SK-N-SH treated with all-trans-retinoic acid at 6 μM for 48 hours (cell line): ENCODE data around the gene IL17RC.

Experiments
- ATAC-seq: fragments of 200-7000 bp; cut with Tn5 transposase; 3 replicates; pipeline ENCODE4 v1.9.1; 2020; ENCODE audit warnings: mild to moderate bottlenecking, moderate library complexity
- ARNTL ChIP-seq: fragments of 450-650 bp; formaldehyde crosslinking; IDR thresholded peaks from 2 replicates; pipeline ENCODE4 v1.5.0; 2020; ENCODE audit warnings: low read depth, mild to moderate bottlenecking, moderate library complexity, borderline replicate concordance
- BACH2 ChIP-seq: fragments of 250-450 bp; sonication (Bioruptor Pico); IDR thresholded peaks from 2 replicates; pipeline ENCODE4 v1.9.0; 2021; ENCODE audit warnings: mild to moderate bottlenecking, borderline replicate concordance
- CSDC2 ChIP-seq: fragments of 250-450 bp; sonication (Bioruptor Pico); IDR thresholded peaks from 2 replicates; pipeline ENCODE4 v1.5.0; 2020; ENCODE audit warnings: mild to moderate bottlenecking, moderate library complexity
- ESRRG ChIP-seq: fragments of 250-450 bp; sonication (Bioruptor Pico); IDR thresholded peaks from 2 replicates; pipeline ENCODE4 v1.6.1; 2021; ENCODE audit warnings: mild to moderate bottlenecking
- GLIS3 ChIP-seq: fragments of 250-450 bp; sonication (Bioruptor Pico); IDR thresholded peaks from 2 replicates; pipeline ENCODE4 v1.5.0; 2020; ENCODE audit warnings: mild to moderate bottlenecking, moderate library complexity
- ISL1 ChIP-seq: fragments of 250-450 bp; sonication (Bioruptor Pico); IDR thresholded peaks from 2 replicates; pipeline ENCODE4 v2.1.2; 2022; ENCODE audit warnings: mild to moderate bottlenecking, moderate library complexity
- OSR1 ChIP-seq: fragments of 250-450 bp; sonication (Bioruptor Pico); IDR thresholded peaks from 2 replicates; pipeline ENCODE4 v1.8.0; 2022; ENCODE audit warnings: moderate library complexity, mild to moderate bottlenecking, inconsistent platforms
- PPARA ChIP-seq: fragments of 250-450 bp; sonication (Bioruptor Pico); IDR thresholded peaks from 2 replicates; pipeline ENCODE4 v1.5.0; 2020; ENCODE audit warnings: mild to moderate bottlenecking, borderline replicate concordance
- RARB ChIP-seq: fragments of 250-450 bp; sonication (Bioruptor Pico); IDR thresholded peaks from 2 replicates; pipeline ENCODE4 v1.8.0; 2021; ENCODE audit warnings: mild to moderate bottlenecking, moderate library complexity
- SNAI2 ChIP-seq: fragments of 250-450 bp; sonication (Bioruptor Pico); IDR thresholded peaks from 2 replicates; pipeline ENCODE4 v1.5.0; 2020; ENCODE audit warnings: mild to moderate bottlenecking, moderate library complexity
- TCF4 ChIP-seq: fragments of 250-450 bp; sonication (Bioruptor Pico); IDR thresholded peaks from 2 replicates; pipeline ENCODE4 v1.8.0; 2021; ENCODE audit warnings: mild to moderate bottlenecking, moderate library complexity, borderline replicate concordance
- TOX ChIP-seq: fragments of 250-450 bp; sonication (Bioruptor Pico); IDR thresholded peaks from 2 replicates; pipeline ENCODE4 v1.8.0; 2021; ENCODE audit warnings: mild to moderate bottlenecking, moderate library complexity, borderline replicate concordance
- ZC3H10 ChIP-seq: fragments of 250-450 bp; sonication (Bioruptor Pico); IDR thresholded peaks from 2 replicates; pipeline ENCODE4 v1.5.1; 2021; ENCODE audit warnings: mild to moderate bottlenecking, moderate library complexity
- ZFP3 ChIP-seq: fragments of 250-450 bp; sonication (Bioruptor Pico); IDR thresholded peaks from 2 replicates; pipeline ENCODE4 v1.5.0; 2020; ENCODE audit warnings: mild to moderate bottlenecking, moderate library complexity
- ZFP30 ChIP-seq: fragments of 450-650 bp; formaldehyde crosslinking; IDR thresholded peaks from 2 replicates; pipeline ENCODE4 v1.5.0; 2022; ENCODE audit warnings: mild to moderate bottlenecking, moderate library complexity
- ZNF565 ChIP-seq: fragments of 450-650 bp; formaldehyde crosslinking; conservative IDR thresholded peaks from 2 replicates; pipeline ENCODE4 v1.5.0; 2020; ENCODE audit warnings: low read depth, mild to moderate bottlenecking, moderate library complexity
- ZNF70 ChIP-seq: fragments of 450-650 bp; formaldehyde crosslinking; IDR thresholded peaks from 2 replicates; pipeline ENCODE4 v1.5.0; 2020; ENCODE audit warnings: mild to moderate bottlenecking, moderate library complexity
- TF ChIP-seq, protein P1 (sequence below): fragments of 250-450 bp; sonication (Bioruptor Pico); IDR thresholded peaks from 2 replicates; pipeline ENCODE4 v1.5.1; 2020; ENCODE audit warnings: low read depth, mild to moderate bottlenecking, moderate library complexity
- TF ChIP-seq, protein P2 (sequence below): fragments of 250-450 bp; sonication (Bioruptor Pico); IDR thresholded peaks from 2 replicates; pipeline ENCODE4 v1.8.0; 2020; ENCODE audit warnings: mild to moderate bottlenecking, moderate library complexity, borderline replicate concordance
- TF ChIP-seq, protein P3 (sequence below): fragments of 250-450 bp; sonication (Bioruptor Pico); IDR thresholded peaks from 2 replicates; pipeline ENCODE4 v1.5.1; 2021; ENCODE audit warnings: mild to moderate bottlenecking, moderate library complexity
- TF ChIP-seq, protein P4 (sequence below): fragments of 250-450 bp; sonication (Bioruptor Pico); IDR thresholded peaks from 2 replicates; pipeline ENCODE4 v1.8.0; 2021; ENCODE audit warnings: low read depth, mild to moderate bottlenecking, moderate library complexity, borderline replicate concordance
- TF ChIP-seq, protein P5 (sequence below): fragments of 250-450 bp; sonication (Bioruptor Pico); IDR thresholded peaks from 2 replicates; pipeline ENCODE4 v1.5.0; 2020; ENCODE audit warnings: mild to moderate bottlenecking, moderate library complexity

IL17RC gene

DNA sequence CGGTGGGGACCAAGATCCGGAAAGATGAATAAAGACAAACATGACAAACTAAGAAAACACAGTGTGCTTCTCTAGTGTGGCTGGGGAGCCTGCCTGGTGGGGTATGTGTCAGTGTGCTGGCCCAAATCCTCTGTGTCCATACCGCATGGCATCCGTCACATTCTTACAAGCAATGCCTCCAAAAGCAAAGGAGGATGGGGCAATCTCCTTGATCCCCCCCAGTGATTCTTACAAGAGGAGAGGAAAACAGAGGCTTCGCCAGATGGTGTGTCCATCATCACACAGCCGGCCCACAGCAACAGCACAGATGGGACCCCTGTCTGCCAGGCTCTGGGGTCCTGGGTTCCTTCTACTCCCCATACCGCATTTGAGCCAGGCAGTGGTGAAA is 558 bp upstream of the IL17RC start:
- ATAC-seq, result peak; percentile 15
- TF ChIP-seq PPARA, result no peak
- TF ChIP-seq OSR1, result no peak
- no peak for TF ChIP-seq ESRRG
- no peak for TF ChIP-seq SNAI2 (CRISPR knock-in tag)
- no peak for TF ChIP-seq ZFP30
- TF ChIP-seq RARB (CRISPR knock-in tag), result no peak
- TF ChIP-seq ZFP3 (CRISPR knock-in tag), result no peak
- TF ChIP-seq, protein P1, sequence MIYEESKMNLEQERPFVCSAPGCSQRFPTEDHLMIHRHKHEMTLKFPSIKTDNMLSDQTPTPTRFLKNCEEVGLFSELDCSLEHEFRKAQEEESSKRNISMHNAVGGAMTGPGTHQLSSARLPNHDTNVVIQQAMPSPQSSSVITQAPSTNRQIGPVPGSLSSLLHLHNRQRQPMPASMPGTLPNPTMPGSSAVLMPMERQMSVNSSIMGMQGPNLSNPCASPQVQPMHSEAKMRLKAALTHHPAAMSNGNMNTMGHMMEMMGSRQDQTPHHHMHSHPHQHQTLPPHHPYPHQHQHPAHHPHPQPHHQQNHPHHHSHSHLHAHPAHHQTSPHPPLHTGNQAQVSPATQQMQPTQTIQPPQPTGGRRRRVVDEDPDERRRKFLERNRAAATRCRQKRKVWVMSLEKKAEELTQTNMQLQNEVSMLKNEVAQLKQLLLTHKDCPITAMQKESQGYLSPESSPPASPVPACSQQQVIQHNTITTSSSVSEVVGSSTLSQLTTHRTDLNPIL (CRISPR knock-in tag), result no peak
- no peak for TF ChIP-seq CSDC2 (CRISPR knock-in tag)
- TF ChIP-seq ZNF70 (CRISPR knock-in tag), result no peak
- TF ChIP-seq ZC3H10 (CRISPR knock-in tag), result no peak
- no peak for TF ChIP-seq ISL1
- TF ChIP-seq, protein P2, sequence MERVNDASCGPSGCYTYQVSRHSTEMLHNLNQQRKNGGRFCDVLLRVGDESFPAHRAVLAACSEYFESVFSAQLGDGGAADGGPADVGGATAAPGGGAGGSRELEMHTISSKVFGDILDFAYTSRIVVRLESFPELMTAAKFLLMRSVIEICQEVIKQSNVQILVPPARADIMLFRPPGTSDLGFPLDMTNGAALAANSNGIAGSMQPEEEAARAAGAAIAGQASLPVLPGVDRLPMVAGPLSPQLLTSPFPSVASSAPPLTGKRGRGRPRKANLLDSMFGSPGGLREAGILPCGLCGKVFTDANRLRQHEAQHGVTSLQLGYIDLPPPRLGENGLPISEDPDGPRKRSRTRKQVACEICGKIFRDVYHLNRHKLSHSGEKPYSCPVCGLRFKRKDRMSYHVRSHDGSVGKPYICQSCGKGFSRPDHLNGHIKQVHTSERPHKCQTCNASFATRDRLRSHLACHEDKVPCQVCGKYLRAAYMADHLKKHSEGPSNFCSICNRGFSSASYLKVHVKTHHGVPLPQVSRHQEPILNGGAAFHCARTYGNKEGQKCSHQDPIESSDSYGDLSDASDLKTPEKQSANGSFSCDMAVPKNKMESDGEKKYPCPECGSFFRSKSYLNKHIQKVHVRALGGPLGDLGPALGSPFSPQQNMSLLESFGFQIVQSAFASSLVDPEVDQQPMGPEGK (CRISPR knock-in tag), result no peak
- TF ChIP-seq ZNF565 (CRISPR knock-in tag), result no peak
- TF ChIP-seq, protein P3, sequence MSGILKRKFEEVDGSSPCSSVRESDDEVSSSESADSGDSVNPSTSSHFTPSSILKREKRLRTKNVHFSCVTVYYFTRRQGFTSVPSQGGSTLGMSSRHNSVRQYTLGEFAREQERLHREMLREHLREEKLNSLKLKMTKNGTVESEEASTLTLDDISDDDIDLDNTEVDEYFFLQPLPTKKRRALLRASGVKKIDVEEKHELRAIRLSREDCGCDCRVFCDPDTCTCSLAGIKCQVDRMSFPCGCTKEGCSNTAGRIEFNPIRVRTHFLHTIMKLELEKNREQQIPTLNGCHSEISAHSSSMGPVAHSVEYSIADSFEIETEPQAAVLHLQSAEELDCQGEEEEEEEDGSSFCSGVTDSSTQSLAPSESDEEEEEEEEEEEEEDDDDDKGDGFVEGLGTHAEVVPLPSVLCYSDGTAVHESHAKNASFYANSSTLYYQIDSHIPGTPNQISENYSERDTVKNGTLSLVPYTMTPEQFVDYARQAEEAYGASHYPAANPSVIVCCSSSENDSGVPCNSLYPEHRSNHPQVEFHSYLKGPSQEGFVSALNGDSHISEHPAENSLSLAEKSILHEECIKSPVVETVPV (CRISPR knock-in tag), result no peak
- TF ChIP-seq, protein P4, sequence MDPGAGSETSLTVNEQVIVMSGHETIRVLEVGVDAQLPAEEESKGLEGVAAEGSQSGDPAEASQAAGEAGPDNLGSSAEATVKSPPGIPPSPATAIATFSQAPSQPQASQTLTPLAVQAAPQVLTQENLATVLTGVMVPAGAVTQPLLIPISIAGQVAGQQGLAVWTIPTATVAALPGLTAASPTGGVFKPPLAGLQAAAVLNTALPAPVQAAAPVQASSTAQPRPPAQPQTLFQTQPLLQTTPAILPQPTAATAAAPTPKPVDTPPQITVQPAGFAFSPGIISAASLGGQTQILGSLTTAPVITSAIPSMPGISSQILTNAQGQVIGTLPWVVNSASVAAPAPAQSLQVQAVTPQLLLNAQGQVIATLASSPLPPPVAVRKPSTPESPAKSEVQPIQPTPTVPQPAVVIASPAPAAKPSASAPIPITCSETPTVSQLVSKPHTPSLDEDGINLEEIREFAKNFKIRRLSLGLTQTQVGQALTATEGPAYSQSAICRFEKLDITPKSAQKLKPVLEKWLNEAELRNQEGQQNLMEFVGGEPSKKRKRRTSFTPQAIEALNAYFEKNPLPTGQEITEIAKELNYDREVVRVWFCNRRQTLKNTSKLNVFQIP, result no peak
- TF ChIP-seq, protein P5, sequence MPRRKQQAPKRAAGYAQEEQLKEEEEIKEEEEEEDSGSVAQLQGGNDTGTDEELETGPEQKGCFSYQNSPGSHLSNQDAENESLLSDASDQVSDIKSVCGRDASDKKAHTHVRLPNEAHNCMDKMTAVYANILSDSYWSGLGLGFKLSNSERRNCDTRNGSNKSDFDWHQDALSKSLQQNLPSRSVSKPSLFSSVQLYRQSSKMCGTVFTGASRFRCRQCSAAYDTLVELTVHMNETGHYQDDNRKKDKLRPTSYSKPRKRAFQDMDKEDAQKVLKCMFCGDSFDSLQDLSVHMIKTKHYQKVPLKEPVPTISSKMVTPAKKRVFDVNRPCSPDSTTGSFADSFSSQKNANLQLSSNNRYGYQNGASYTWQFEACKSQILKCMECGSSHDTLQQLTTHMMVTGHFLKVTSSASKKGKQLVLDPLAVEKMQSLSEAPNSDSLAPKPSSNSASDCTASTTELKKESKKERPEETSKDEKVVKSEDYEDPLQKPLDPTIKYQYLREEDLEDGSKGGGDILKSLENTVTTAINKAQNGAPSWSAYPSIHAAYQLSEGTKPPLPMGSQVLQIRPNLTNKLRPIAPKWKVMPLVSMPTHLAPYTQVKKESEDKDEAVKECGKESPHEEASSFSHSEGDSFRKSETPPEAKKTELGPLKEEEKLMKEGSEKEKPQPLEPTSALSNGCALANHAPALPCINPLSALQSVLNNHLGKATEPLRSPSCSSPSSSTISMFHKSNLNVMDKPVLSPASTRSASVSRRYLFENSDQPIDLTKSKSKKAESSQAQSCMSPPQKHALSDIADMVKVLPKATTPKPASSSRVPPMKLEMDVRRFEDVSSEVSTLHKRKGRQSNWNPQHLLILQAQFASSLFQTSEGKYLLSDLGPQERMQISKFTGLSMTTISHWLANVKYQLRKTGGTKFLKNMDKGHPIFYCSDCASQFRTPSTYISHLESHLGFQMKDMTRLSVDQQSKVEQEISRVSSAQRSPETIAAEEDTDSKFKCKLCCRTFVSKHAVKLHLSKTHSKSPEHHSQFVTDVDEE (CRISPR knock-in tag), result no peak
- no peak for TF ChIP-seq GLIS3 (CRISPR knock-in tag)
- no peak for TF ChIP-seq BACH2 (CRISPR knock-in tag)
- no peak for TF ChIP-seq ARNTL (CRISPR knock-in tag)
- TF ChIP-seq, all 23 proteins: peak for 0

DNA sequence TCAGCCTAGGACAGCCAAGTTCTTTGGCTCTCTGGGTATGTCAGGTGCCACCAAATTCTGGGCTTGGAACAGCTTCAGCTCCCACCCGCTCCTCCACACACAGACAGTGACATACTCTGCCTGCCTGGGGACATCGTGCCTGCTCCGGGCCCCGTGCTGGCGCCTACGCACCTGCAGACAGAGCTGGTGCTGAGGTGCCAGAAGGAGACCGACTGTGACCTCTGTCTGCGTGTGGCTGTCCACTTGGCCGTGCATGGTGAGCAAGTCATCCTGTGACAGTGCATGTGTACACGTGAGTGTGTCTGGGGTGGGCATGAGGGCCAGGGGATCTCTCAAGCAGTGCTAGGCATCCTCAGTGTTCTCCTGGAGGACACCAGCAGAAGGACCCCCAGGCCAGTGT is 922 bp downstream of the IL17RC start:
- ATAC-seq, result no peak
- TF ChIP-seq, protein P2 (CRISPR knock-in tag), result no peak
- TF ChIP-seq, protein P5 (CRISPR knock-in tag), result no peak
- TF ChIP-seq ZFP3 (CRISPR knock-in tag) (no peak), BACH2 (CRISPR knock-in tag) (no peak), CSDC2 (CRISPR knock-in tag) (no peak), TCF4 (CRISPR knock-in tag) (no peak), TOX (no peak), PPARA (no peak), RARB (CRISPR knock-in tag) (no peak)
